GM19395 (cell line): ENCODE results near the gene RGL3.
"Not testable (repeated sequence)": the region's sequence is repeated elsewhere in the genome, so short reads cannot be mapped to it uniquely, and the experiment has no call there.

ENCODE experiments used
- ATAC-seq: cut with Tn5 transposase; IDR thresholded peaks from one replicate; pipeline ENCODE4 v1.9.1; 2021; ENCODE audit warnings: mild to moderate bottlenecking, moderate library complexity; ENCODE audit not compliant: unreplicated experiment

Gene RGL3

DNA sequence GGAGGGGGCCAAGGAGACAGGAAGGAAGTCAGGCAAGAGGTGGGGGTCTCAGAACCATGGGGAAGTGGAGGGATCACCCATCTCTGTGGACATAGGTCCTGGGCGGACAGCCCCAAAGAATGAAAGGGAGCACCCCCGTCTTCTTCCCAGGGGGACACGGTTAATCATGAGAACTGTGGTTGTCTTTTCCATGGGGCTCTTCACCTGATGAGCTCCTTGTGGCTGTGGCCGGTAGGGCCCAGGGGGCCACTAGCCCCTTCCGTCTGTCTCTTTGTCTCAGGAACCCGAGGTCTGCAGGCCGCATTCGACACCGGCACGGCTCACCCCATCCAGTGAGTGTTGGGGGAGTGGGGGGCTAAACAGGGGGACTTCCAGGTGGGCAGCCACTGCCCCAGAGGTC lies 55.2 kb downstream of the RGL3 start:
- ATAC-seq, result no peak

- ATAC-seq, result no peak
Observed at GRCh38 chr19:11361771-11362731, 57.1 kb downstream of the RGL3 start.

DNA sequence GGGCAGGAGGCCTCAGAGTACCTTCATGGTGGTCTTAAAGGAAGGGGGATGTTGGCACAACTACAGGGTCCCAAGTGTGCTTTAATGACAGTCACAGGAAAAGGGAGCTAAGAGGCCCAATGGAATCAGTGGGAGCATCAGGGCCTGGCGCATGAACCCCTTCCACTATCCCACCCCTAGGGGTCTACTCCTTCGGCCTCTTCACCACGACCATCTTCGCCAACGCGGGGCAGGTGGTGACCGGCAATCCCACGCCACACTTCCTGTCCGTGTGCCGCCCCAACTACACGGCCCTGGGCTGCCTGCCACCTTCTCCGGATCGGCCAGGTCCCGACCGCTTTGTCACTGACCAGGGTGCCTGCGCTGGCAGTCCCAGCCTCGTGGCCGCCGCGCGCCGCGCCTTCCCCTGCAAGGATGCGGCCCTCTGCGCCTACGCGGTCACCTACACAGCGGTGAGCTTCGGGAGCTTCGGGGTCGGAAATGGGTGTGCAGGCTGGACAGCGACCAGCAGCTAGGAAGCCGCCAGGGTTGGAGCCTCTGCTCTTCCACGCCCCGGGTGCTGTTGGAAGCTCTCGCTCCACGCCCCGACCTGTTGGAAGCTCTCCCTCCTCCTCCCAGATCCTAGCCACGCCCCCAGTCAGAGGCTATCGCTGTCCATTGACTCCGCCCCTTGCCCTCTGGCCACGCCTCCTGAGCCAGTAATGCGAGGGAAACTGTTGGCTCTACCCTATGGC lies 57.9 kb downstream of the RGL3 start:
- no peak for ATAC-seq

DNA sequence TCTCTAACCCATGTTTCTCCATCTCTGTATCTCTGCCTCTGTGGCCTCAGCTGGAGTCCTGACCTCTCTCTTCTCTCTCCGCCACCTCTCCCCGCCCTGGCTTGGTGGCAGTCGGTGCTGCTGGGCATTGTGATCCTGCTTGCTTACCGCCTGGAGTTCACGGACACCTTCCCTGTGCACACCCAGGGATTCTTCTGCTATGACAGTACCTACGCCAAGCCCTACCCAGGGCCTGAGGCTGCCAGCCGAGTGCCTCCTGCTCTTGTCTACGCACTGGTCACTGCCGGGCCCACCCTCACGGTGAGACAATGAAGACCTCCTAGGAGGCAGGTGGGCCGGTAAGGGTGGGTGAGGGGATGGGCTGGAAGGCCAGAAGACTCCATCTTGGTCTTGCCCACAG lies 59.7 kb downstream of the RGL3 start:
- no peak for ATAC-seq

GRCh38 chr19:11356676-11357550 lies 62.2 kb downstream of the RGL3 start:
- no peak for ATAC-seq

- no peak for ATAC-seq
Observed at GRCh38 chr19:11356074-11356397, 63.1 kb downstream of the RGL3 start.

GRCh38 chr19:11355160-11356073 lies 63.7 kb downstream of the RGL3 start, which contains the start of gene PLPPR2:
TSS of gene PLPPR2 (plus strand) at chr19:11355432. CDS start at chr19:11357674, 2,242 bp downstream.
- ATAC-seq, result no peak

DNA sequence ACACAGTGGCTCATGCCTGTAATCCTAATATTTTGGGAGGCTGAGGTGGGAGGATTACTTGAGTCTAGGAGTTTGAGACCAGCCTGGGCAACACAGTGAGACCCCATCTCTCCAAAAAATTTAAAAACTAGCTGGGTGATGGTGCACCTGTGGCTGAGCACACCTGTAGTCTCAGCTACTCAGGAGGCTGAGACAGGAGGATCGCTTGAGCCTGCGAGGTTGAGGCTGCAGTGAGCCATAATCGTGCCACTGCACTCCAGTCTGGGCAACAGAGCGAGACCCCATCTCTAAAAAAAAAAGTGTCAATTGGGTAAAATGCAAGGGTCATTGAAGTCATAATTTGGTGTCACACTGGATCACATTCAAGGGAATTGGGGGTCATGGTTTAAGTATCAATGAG lies 65.0 kb downstream of the RGL3 start:
- ATAC-seq, result not testable (repeated sequence)

DNA sequence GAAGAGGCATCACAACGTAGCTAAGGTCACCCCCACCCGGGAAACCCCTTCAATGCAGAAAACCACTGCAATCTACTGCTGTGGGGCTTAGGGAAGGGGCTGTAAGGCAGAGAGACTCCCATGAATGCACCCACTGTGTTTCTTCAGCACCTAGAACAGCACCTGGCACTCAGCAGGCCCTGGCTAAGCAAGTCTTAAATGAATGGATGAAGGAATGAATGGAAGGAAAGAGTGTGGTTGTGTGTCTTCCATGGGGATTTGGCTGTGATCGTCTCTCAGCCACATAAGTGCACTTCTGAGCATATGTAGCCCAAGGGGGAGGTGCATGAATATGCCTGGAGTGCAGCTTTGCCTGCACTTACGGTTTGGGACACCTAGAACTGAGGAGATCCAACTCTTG lies 69.9 kb downstream of the RGL3 start:
- no peak for ATAC-seq

DNA sequence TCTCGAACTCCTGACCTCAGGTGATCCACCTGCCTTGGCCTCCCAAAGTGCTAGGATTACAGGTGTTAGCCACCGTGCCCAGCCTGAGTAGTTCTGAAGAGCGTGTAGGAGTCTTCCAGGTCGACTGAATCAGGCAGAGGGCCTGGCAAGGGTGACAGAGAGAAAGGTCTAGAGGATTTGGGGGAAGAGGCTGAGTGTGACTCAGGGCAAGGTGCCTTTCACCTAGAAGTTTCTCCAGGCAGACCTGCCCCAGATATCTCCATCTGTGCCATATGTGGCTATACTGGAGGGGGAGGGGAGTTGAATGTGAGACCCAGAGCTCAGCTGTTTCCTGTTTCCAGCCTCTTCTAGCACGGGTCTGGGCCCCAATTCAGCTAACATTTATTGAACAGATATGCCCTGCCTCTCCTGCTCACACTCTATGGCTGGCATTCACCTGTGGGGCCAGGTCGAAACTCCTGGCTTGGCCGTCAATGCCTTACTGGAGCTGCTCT lies 71.5 kb downstream of the RGL3 start:
- ATAC-seq, result no peak

DNA sequence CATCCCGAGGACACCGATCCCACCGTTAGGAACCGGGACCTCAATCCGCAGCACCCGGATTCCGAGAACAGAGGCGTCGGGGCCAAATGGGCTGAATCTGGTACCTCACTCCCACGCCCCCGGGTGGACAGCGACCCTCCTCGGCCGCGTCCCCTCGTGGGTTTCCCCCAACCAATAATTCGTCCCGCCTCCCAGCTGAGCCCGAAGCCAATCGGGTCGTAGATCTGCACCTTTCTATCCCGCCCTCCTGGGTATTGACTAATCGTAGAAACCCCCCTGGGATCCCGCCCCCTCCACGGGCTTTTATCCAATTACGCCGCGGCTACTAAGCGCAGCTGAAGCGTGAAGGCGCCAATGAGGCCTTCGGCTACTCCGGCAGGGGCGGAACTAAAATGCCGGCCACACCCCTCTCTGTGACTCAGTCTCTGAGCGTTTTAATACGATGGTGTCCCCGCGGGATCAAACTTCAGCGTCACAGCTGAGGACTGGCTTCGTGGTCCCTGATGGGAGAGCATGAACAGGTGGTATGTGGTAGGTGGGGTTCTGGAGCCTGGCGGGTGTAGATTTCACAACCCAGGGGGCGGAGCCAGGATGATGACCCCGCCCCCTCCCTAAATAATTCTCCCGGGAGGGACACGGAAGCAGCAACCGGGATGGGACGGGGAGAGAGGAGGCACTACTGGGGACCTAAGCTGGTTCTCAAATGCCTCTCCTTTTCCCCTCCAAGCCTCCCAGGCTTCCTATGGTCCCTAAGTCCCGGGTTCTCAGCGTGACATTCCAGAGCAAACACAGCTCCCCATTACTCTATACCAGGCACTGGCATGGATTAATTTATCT lies 72.8 kb downstream of the RGL3 start, which contains the start of the genes CCDC159 and TMEM205:
TSS of gene CCDC159 (plus strand) at position 416 of the 837 bp plus-strand sequence. CDS start at position 504, 88 bp downstream.
TSS of gene TMEM205 (minus strand) at position 165 of the 837 bp plus-strand sequence. CDS start 649 bp downstream, outside the sequence.
- ATAC-seq, result peak; percentile 87

- no peak for ATAC-seq
Observed at GRCh38 chr19:11345122-11345803, 73.9 kb downstream of the RGL3 start.
